Trophoblast cell (in vitro differentiated cells and primary cell): ENCODE results near the gene ZFAND3.

Source experiments
- DNase-seq, 2 donors: peaks; one replicate each; pipeline ENCODE4 v3.0.0-alpha.2; 2016
- H2AFZ ChIP-seq: 2 replicates; pipeline ENCODE4 v1.6.1; 2013; ENCODE audit warnings: low read length, moderate library complexity, mild to moderate bottlenecking; ENCODE audit not compliant: insufficient read depth, poor library complexity
- H2AK5ac ChIP-seq: 2 replicates; pipeline ENCODE4 v1.6.1; 2013; ENCODE audit warnings: mild to moderate bottlenecking, low read length
- H2BK120ac ChIP-seq: 2 replicates; pipeline ENCODE4 v1.6.1; 2013; ENCODE audit warnings: low read length, mild to moderate bottlenecking, moderate library complexity; ENCODE audit not compliant: insufficient read depth, poor library complexity
- H2BK12ac ChIP-seq: 2 replicates; pipeline ENCODE4 v1.6.1; 2013; ENCODE audit warnings: mild to moderate bottlenecking, low read length, moderate library complexity
- H2BK5ac ChIP-seq: 2 replicates; pipeline ENCODE4 v1.6.1; 2013; ENCODE audit warnings: low read length, low read depth, moderate library complexity, mild to moderate bottlenecking; ENCODE audit not compliant: poor library complexity
- H3K14ac ChIP-seq: 2 replicates; pipeline ENCODE4 v1.6.1; 2013; ENCODE audit warnings: mild to moderate bottlenecking, low read length
- H3K18ac ChIP-seq: 2 replicates; pipeline ENCODE4 v1.6.1; 2013; ENCODE audit warnings: mild to moderate bottlenecking, low read length
- H3K23ac ChIP-seq: 2 replicates; pipeline ENCODE4 v1.6.1; 2013; ENCODE audit warnings: low read length
- H3K27ac ChIP-seq: 2 replicates; pipeline ENCODE4 v1.5.1; 2013; ENCODE audit warnings: low read depth, mild to moderate bottlenecking, inconsistent platforms, low read length, moderate library complexity
- H3K27me3 ChIP-seq: 2 replicates; pipeline ENCODE4 v1.6.1; 2013; ENCODE audit warnings: inconsistent platforms, mild to moderate bottlenecking, low read length, moderate library complexity; ENCODE audit not compliant: insufficient read depth
- H3K36me3 ChIP-seq, 2 experiments: 1 replicate in 1 of 2; 2 replicates in 1 of 2; pipeline ENCODE4 v1.6.1; 2013; ENCODE audit warnings: low read length in 2 of 2, mild to moderate bottlenecking in 2 of 2, moderate library complexity in 1 of 2; ENCODE audit not compliant: insufficient read depth in 2 of 2, control insufficient read depth in 1 of 2
- H3K4ac ChIP-seq: 2 replicates; pipeline ENCODE4 v1.6.1; 2013; ENCODE audit warnings: low read depth, mild to moderate bottlenecking, low read length, moderate library complexity
- H3K4me1 ChIP-seq, 2 experiments: 1 replicate in 1 of 2; 2 replicates in 1 of 2; pipeline ENCODE4 v1.6.1; 2013; ENCODE audit warnings: low read length in 2 of 2, mild to moderate bottlenecking in 2 of 2, moderate library complexity in 1 of 2; ENCODE audit not compliant: insufficient read depth in 2 of 2, control insufficient read depth in 1 of 2
- H3K4me2 ChIP-seq: 2 replicates; pipeline ENCODE4 v1.6.1; 2013; ENCODE audit warnings: inconsistent platforms, mild to moderate bottlenecking, low read length, moderate library complexity
- H3K4me3 ChIP-seq: 2 replicates; pipeline ENCODE4 v1.5.1; 2013; ENCODE audit warnings: mild to moderate bottlenecking, low read depth, low read length, inconsistent platforms
- H3K79me1 ChIP-seq: one replicate; pipeline ENCODE4 v1.6.1; 2013; ENCODE audit warnings: low read length
- H3K79me2 ChIP-seq: 2 replicates; pipeline ENCODE4 v1.6.1; 2013; ENCODE audit warnings: low read length, mild to moderate bottlenecking; ENCODE audit not compliant: control insufficient read depth, insufficient read depth, poor library complexity
- H3K9ac ChIP-seq: 2 replicates; pipeline ENCODE4 v1.6.1; 2013; ENCODE audit warnings: mild to moderate bottlenecking, low read length
- H3K9me3 ChIP-seq: 2 replicates; pipeline ENCODE4 v1.6.1; 2013; ENCODE audit warnings: low read depth, mild to moderate bottlenecking, control low read depth, inconsistent platforms, low read length; ENCODE audit not compliant: insufficient read depth
- H4K12ac ChIP-seq: 2 replicates; pipeline ENCODE4 v1.6.1; 2013; ENCODE audit warnings: low read depth, mild to moderate bottlenecking, low read length, moderate library complexity
- H4K8ac ChIP-seq: 2 replicates; pipeline ENCODE4 v1.6.1; 2013; ENCODE audit warnings: low read depth, mild to moderate bottlenecking, low read length, moderate library complexity
- H4K91ac ChIP-seq: one replicate; pipeline ENCODE4 v1.6.1; 2013; ENCODE audit warnings: low read depth, mild to moderate bottlenecking, low read length, moderate library complexity
- WGBS: extraction: QIAGEN DNeasy Blood & Tissue Kit; methylation state at CpG from one replicate; pipeline ENCODE4 v1.1.7; 2013; ENCODE audit warnings: missing lambda C conversion rate; ENCODE audit not compliant: insufficient read length, insufficient coverage; ENCODE audit errors: extremely low coverage; 5-methylcytosine and 5-hydroxymethylcytosine counted together

ZFAND3 gene

DNA sequence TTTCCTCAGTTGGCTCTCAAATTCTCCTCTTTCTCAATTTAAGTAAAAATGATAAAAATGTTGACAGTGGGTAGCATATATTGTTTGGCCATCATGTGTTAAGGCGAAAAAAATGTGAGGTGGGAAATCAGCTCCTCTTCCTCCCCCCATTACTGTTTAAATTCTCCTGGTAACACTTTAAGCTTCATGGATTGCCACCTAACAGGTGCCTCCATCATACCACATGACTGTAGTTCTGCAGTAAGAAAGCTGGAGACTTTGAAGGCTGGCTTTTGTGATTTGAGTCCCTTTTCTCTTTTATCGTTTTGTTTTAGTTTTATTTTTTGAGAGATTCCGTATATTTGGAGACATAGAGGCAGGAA lies 1.2 kb downstream of the ZFAND3 start:
- peak overlapping the region; percentile 65 for H3K4me2 ChIP-seq
- H3K18ac ChIP-seq, result no peak overlapping the region
- peak overlapping the region; percentile 88 for H3K4ac ChIP-seq
- no peaks in the 10 kb centered on the region for H3K27me3 ChIP-seq
- no peak overlapping the region for H4K91ac ChIP-seq
- peaks cover 7 to 11% of the 10 kb centered on the region in 2 experiments for H3K4me1 ChIP-seq
- H2AFZ ChIP-seq, result no peak overlapping the region
- no peak overlapping the region for H3K27ac ChIP-seq
- no peak overlapping the region for H2BK5ac ChIP-seq
- H4K8ac ChIP-seq, result no peak overlapping the region
- no peaks in the 10 kb centered on the region for H3K9me3 ChIP-seq
- H4K12ac ChIP-seq, result no peak overlapping the region
- no peak overlapping the region for H3K23ac ChIP-seq
- no CpG with 5 or more reads among the region's 3 CpGs for WGBS
- no peak overlapping the region for H2AK5ac ChIP-seq
- H3K79me2 ChIP-seq, result peaks cover 34% of the 10 kb centered on the region
- no peaks in the 10 kb centered on the region for H3K36me3 ChIP-seq
- peaks cover 17% of the 10 kb centered on the region for H3K79me1 ChIP-seq
- no peak overlapping the region for H3K14ac ChIP-seq
- H3K4me3 ChIP-seq, result no peak overlapping the region
- DNase-seq, result peak in 1 of 2 donors; percentile 39
- H2BK120ac ChIP-seq, result no peak overlapping the region
- H2BK12ac ChIP-seq, result no peak overlapping the region
- H3K9ac ChIP-seq, result no peak overlapping the region

GRCh38 chr6:37821446-37821845 lies 1.9 kb downstream of the ZFAND3 start:
- Histone ChIP-seq H3K9me3 (no peaks in the 10 kb centered on the region), H3K79me2 (peaks cover 36% of the 10 kb centered on the region), H3K79me1 (peaks cover 17% of the 10 kb centered on the region), H3K14ac (no peak overlapping the region), H3K4me3 (no peak overlapping the region), H4K8ac (no peak overlapping the region), H3K18ac (no peak overlapping the region), H3K4me1 (peaks cover 7 to 11% of the 10 kb centered on the region in 2 experiments), H3K27ac (no peak overlapping the region), H2BK5ac (no peak overlapping the region), H2BK120ac (no peak overlapping the region), H4K12ac (no peak overlapping the region), H3K23ac (no peak overlapping the region), H2AFZ (no peak overlapping the region), H4K91ac (no peak overlapping the region), H3K36me3 (no peaks in the 10 kb centered on the region), H3K4me2 (peak overlapping the region; percentile 16), H2BK12ac (no peak overlapping the region), H2AK5ac (no peak overlapping the region), H3K9ac (no peak overlapping the region), H3K4ac (peak overlapping the region; percentile 34), H3K27me3 (no peaks in the 10 kb centered on the region)
- DNase-seq, result no peak
- WGBS, result no CpG with 5 or more reads among the region's 7 CpGs

DNA sequence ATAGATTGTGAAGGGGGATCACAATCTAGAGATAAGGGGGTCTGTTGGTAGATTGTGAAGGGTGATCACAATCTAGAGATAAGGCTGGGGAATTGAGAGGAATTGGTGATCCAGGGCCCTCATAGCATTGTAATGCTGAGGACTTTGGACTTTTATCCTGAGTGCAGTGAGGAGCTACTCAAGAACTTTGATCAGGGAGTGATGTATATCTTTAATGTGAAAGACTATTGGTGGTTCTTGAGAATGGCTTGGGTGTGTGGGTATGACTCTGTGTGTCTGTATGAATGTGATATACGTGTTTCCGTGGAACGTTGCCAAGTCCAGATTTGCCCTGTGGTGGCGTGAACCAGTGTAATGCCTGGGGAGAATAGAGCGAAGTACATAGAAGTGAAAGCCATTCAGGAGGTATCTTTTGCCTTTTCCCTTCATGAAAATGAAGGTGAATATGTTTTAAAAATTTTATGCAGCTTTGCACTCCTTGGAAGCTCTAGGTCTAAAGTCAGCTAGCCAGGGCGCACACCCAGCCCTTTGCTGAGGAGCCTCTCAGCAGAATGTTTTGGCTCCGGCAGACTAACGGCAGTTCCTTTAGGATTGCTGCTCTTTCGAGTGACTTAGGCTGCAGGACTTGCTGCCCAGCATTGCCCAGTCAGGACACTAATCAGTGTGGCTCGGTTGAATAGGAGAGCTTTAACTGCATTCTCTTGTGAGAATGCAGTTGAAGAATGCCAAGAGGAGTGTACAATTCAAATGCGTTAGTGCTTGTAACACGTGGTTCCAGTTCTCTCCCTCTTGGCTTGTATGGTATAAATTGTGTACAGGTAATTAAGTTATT lies 3.5 kb downstream of the ZFAND3 start:
- no peaks in the 10 kb centered on the region for H3K36me3 ChIP-seq
- no peak overlapping the region for H3K27ac ChIP-seq
- no peak overlapping the region for H2BK5ac ChIP-seq
- H3K79me1 ChIP-seq, result peaks cover 17% of the 10 kb centered on the region
- no peak overlapping the region for H4K91ac ChIP-seq
- no peak overlapping the region for H4K12ac ChIP-seq
- peak overlapping the region; percentile 96 for H3K4ac ChIP-seq
- H3K79me2 ChIP-seq, result peaks cover 36% of the 10 kb centered on the region
- no peak overlapping the region for H3K4me3 ChIP-seq
- H3K23ac ChIP-seq, result peak overlapping the region; percentile 63
- no peak overlapping the region for H2BK120ac ChIP-seq
- H2AK5ac ChIP-seq, result no peak overlapping the region
- H2AFZ ChIP-seq, result no peak overlapping the region
- peak overlapping the region; percentile 38 for H3K4me2 ChIP-seq
- no peak overlapping the region for H4K8ac ChIP-seq
- DNase-seq, result peak; percentile 69 to 83
- H3K4me1 ChIP-seq, result peaks cover 7 to 11% of the 10 kb centered on the region in 2 experiments
- H3K9me3 ChIP-seq, result no peaks in the 10 kb centered on the region
- no peak overlapping the region for H3K14ac ChIP-seq
- H2BK12ac ChIP-seq, result no peak overlapping the region
- no peaks in the 10 kb centered on the region for H3K27me3 ChIP-seq
- WGBS, result no CpG with 5 or more reads among the region's 12 CpGs
- no peak overlapping the region for H3K9ac ChIP-seq
- H3K18ac ChIP-seq, result no peak overlapping the region

GRCh38 chr6:37824170-37824569 lies 4.6 kb downstream of the ZFAND3 start:
- H4K91ac ChIP-seq, result no peak overlapping the region
- H3K4me3 ChIP-seq, result no peak overlapping the region
- H4K12ac ChIP-seq, result no peak overlapping the region
- no peak overlapping the region for H3K18ac ChIP-seq
- no peak overlapping the region for H2BK120ac ChIP-seq
- no peak overlapping the region for H3K23ac ChIP-seq
- no peak overlapping the region for H4K8ac ChIP-seq
- H3K9me3 ChIP-seq, result no peaks in the 10 kb centered on the region
- no peak overlapping the region for H3K14ac ChIP-seq
- H2AFZ ChIP-seq, result no peak overlapping the region
- no peak overlapping the region for H3K4ac ChIP-seq
- no peak overlapping the region for H3K27ac ChIP-seq
- H3K27me3 ChIP-seq, result no peaks in the 10 kb centered on the region
- no CpG with 5 or more reads among the region's 3 CpGs for WGBS
- H3K79me1 ChIP-seq, result peaks cover 8% of the 10 kb centered on the region
- no peak overlapping the region for H2AK5ac ChIP-seq
- no peak overlapping the region for H2BK12ac ChIP-seq
- no peak for DNase-seq
- no peaks in the 10 kb centered on the region for H3K36me3 ChIP-seq
- no peak overlapping the region for H3K4me2 ChIP-seq
- no peak overlapping the region for H2BK5ac ChIP-seq
- H3K9ac ChIP-seq, result no peak overlapping the region
- H3K4me1 ChIP-seq, result peaks cover 7 to 11% of the 10 kb centered on the region in 2 experiments
- H3K79me2 ChIP-seq, result peaks cover 29% of the 10 kb centered on the region
